Measurements from ENCODE around the gene ASMTL. TPM values are rescaled to one million over a fixed set of nuclear protein-coding genes. Genes with fewer than 3 reads are reported as not detected.
"Not testable (repeated sequence)": the region's sequence is repeated elsewhere in the genome, so short reads cannot be mapped to it uniquely, and the experiment has no call there.

Gene ASMTL
- total RNA-seq, 1 donor from 2014 or later = 45.5 TPM

GRCh38 chrX:1380672-1381233 is 72.0 kb downstream of the ASMTL start:
- no peak for TF ChIP-seq CTCF (IDR thresholded peaks at IDR 0.05; ENCODE audit: partially characterized antibody, unreplicated experiment)
- Mint-ChIP-seq H3K36me3 (ENCODE audit: unreplicated experiment) (no peaks in the 10 kb centered on the region), H3K27me3 (ENCODE audit: unreplicated experiment) (peaks cover 4% of the 10 kb centered on the region), H3K4me3 (ENCODE audit: unreplicated experiment) (no peak overlapping the region), H3K9me3 (ENCODE audit: unreplicated experiment) (no peaks in the 10 kb centered on the region), H3K27ac (ENCODE audit: unreplicated experiment) (no peak overlapping the region), H3K4me1 (ENCODE audit: low read depth, unreplicated experiment) (no peaks in the 10 kb centered on the region)
- peak; percentile 11 for DNase-seq

GRCh38 chrX:1378306-1378759 is 74.4 kb downstream of the ASMTL start:
- Mint-ChIP-seq H3K27ac (ENCODE audit: unreplicated experiment) (no peak overlapping the region), H3K4me3 (ENCODE audit: unreplicated experiment) (no peak overlapping the region), H3K36me3 (ENCODE audit: unreplicated experiment) (no peaks in the 10 kb centered on the region), H3K9me3 (ENCODE audit: unreplicated experiment) (no peaks in the 10 kb centered on the region), H3K27me3 (ENCODE audit: unreplicated experiment) (peaks cover 4% of the 10 kb centered on the region), H3K4me1 (ENCODE audit: low read depth, unreplicated experiment) (no peaks in the 10 kb centered on the region)
- TF ChIP-seq CTCF (IDR thresholded peaks at IDR 0.05; ENCODE audit: partially characterized antibody, unreplicated experiment) = no peak
- DNase-seq = peak; percentile 12

GRCh38 chrX:1368385-1368698 is 84.4 kb downstream of the ASMTL start:
- Mint-ChIP-seq H3K4me3 (ENCODE audit: unreplicated experiment) (no peak overlapping the region), H3K36me3 (ENCODE audit: unreplicated experiment) (no peaks in the 10 kb centered on the region), H3K27me3 (ENCODE audit: unreplicated experiment) (peaks cover 4% of the 10 kb centered on the region), H3K27ac (ENCODE audit: unreplicated experiment) (no peak overlapping the region), H3K4me1 (ENCODE audit: low read depth, unreplicated experiment) (no peaks in the 10 kb centered on the region), H3K9me3 (ENCODE audit: unreplicated experiment) (peaks cover 4% of the 10 kb centered on the region)
- DNase-seq = no peak
- TF ChIP-seq CTCF (IDR thresholded peaks at IDR 0.05; ENCODE audit: partially characterized antibody, unreplicated experiment) = no peak

GRCh38 chrX:1366363-1366762 is 86.3 kb downstream of the ASMTL start:
- H3K27me3 Mint-ChIP-seq (ENCODE audit: unreplicated experiment); H3K36me3 Mint-ChIP-seq (ENCODE audit: unreplicated experiment); H3K4me3 Mint-ChIP-seq (ENCODE audit: unreplicated experiment); H3K27ac Mint-ChIP-seq (ENCODE audit: unreplicated experiment); H3K9me3 Mint-ChIP-seq (ENCODE audit: unreplicated experiment); H3K4me1 Mint-ChIP-seq (ENCODE audit: low read depth, unreplicated experiment): not testable (repeated sequence)
- DNase-seq = peak; percentile 45

GRCh38 chrX:1361910-1362309 is 90.8 kb downstream of the ASMTL start:
- TF ChIP-seq CTCF (IDR thresholded peaks at IDR 0.05; ENCODE audit: partially characterized antibody, unreplicated experiment) = no peak
- no peaks in the 10 kb centered on the region for H3K4me1 Mint-ChIP-seq (ENCODE audit: low read depth, unreplicated experiment)
- no peak for DNase-seq
- no peak overlapping the region for H3K27ac Mint-ChIP-seq (ENCODE audit: unreplicated experiment)
- H3K4me3 Mint-ChIP-seq (ENCODE audit: unreplicated experiment) = no peak overlapping the region
- H3K27me3 Mint-ChIP-seq (ENCODE audit: unreplicated experiment) = peaks cover 11% of the 10 kb centered on the region
- peaks cover 13% of the 10 kb centered on the region for H3K36me3 Mint-ChIP-seq (ENCODE audit: unreplicated experiment)
- H3K9me3 Mint-ChIP-seq (ENCODE audit: unreplicated experiment) = peaks cover 7% of the 10 kb centered on the region
